Measurements from ENCODE around the gene NUP188.
A peak's percentile ranks its signal among the peaks of the same experiment; 100 is the strongest.

NUP188 gene

DNA sequence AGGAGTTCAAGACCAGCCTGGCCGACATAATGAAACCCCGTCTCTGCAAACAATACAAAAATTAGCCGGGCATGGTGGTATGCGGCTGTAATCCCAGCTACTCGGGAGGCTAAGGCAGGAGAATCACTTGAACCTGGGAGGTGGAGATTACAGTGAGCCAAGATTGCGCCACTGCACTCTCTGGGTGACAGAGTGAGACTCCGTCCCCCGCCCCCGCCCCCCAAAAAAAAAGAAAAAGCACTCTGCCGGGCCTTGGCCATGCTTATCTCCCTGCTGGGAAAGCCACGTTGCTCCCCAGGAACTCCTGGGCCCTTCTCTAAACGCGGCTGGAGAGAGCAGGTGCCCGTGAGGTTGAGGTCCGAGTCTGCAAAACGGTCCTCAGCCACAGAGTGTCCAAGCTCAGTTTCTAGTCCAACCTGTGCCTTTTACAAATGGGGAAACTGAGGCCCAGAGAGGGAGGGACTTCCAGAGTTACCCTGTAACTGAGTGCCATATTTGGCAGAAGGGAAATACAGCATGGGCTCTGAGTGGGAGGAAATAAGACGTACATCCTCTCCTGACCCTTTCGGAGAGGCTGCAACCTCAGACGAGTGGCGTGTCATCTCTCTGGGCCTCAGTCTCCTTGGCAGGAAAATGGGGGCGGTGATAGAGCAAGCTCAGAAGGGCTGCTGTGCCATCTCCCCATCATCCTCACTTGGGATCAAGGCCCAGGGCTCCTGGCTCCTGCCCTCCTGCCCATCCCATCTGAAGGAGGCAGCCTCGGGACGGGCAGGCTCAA is 33.3 kb upstream of the NUP188 start:
- no peak for DNase-seq

DNA sequence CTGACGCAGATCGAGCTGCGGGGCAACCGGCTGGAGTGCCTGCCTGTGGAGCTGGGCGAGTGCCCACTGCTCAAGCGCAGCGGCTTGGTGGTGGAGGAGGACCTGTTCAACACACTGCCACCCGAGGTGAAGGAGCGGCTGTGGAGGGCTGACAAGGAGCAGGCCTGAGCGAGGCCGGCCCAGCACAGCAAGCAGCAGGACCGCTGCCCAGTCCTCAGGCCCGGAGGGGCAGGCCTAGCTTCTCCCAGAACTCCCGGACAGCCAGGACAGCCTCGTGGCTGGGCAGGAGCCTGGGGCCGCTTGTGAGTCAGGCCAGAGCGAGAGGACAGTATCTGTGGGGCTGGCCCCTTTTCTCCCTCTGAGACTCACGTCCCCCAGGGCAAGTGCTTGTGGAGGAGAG is 31.3 kb upstream of the NUP188 start:
- DNase-seq = no peak

DNA sequence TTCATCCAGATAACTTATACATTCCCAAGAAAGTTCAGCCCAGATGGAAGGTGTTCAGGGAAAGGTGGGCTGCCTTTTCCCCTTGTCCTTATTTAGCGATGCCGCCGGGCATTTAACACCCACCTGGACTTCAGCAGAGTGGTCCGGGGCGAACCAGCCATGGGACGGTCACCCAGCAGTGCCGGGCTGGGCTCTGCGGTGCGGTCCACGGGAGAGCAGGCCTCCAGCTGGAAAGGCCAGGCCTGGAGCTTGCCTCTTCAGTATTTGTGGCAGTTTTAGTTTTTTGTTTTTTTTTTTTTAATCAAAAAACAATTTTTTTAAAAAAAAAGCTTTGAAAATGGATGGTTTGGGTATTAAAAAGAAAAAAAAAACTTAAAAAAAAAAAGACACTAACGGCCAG is 30.8 kb upstream of the NUP188 start:
- DNase-seq = no peak

DNA sequence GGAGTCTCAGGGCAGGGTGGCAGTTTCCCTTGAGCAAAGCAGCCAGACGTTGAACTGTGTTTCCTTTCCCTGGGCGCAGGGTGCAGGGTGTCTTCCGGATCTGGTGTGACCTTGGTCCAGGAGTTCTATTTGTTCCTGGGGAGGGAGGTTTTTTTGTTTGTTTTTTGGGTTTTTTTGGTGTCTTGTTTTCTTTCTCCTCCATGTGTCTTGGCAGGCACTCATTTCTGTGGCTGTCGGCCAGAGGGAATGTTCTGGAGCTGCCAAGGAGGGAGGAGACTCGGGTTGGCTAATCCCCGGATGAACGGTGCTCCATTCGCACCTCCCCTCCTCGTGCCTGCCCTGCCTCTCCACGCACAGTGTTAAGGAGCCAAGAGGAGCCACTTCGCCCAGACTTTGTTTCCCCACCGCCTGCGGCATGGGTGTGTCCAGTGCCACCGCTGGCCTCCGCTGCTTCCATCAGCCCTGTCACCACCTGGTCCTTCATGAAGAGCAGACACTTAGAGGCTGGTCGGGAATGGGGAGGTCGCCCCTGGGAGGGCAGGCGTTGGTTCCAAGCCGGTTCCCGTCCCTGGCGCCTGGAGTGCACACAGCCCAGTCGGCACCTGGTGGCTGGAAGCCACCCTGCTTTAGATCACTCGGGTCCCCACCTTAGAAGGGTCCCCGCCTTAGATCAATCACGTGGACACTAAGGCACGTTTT is 30.2 kb upstream of the NUP188 start:
- DNase-seq = no peak

DNA sequence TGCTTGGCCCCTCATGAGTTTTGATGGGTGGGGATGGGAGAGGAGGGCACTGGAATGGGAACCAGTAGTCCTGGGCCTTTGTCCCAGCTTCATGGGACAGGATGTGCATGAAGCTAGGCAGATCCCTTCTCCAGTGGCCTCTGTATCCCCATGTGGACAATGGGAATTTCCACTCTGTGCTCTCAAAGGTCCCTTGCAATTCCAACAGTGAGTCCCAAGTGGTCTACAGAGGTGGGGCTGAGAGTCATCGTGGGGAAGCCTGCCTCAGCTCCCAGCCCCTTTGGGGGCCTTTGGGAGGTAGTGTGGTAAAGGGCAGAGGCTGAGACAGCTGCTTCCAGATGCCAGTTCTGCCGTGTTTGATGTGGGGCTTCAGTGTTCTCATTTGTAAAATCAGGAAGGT is 28.6 kb upstream of the NUP188 start:
- DNase-seq = no peak

DNA sequence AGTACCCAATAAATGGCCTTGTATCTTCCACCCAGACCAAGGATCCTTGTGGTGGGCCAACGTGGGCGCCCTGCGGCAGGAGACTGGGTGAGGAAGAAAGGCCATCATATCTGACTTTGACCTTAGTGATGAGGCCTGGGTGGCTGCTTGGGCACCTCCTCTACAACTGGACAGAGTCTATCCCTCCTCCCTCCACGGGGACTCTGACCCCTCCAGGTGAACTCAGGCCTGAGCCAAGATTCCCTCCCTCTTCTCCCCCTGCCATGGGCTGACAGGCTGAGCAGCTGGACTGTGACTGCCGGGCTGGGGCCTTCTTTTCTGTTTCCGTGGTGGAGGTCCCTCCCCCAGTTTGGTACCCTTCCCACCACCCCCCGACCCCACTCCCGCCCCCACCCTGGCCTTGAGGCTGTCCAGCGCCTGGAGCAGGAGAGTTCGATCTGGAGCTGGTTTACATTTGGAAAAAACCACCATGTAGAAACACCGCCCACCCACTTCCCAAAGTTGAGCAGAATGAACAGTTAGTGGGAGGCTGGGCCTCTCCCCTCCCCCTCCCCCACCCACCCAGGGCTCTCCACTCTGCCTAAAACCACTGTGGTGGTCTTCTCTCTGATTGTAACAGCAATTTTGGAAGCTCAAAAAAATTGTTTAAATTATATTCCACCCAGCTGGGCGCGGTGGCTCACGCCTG is 28.0 kb upstream of the NUP188 start:
- no peak for DNase-seq

DNA sequence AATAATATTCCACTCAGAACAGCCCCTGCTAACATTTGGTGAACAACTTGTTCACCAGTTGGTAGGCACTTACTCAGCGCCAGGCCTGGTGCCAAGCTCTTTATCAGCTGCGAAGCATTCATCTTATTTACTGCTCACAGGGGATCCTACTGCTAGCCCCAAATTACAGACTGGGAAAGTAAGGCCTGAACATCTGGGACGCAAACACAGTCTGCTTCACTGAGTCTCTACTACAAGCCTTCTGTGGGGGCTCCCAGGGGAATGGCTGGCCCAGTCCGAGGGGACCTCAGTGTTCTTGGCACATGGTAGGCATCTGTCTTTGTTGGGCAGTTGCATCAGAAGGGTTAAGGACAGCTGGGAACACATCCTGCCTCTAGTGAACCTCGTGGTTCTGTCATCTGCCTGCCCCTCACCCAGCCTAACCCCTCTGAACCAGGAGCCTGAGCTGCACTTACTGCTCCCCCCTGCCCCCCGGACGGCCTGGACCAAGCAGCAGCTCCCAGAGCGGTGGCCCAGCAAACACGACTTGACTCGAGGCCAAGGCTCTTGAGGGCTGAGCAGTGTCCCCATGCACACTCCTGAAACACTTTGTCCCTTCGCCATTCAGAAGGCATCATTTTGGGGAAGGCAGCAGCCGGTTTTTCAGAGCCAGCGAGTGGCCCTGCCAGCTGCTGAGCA is 27.0 kb upstream of the NUP188 start, which contains the start of gene PHYHD1:
TSS of gene PHYHD1 (plus strand) at position 602 of the 678 bp plus-strand sequence. CDS start 1,342 bp downstream, outside the sequence.
- DNase-seq = peak; percentile 57

DNA sequence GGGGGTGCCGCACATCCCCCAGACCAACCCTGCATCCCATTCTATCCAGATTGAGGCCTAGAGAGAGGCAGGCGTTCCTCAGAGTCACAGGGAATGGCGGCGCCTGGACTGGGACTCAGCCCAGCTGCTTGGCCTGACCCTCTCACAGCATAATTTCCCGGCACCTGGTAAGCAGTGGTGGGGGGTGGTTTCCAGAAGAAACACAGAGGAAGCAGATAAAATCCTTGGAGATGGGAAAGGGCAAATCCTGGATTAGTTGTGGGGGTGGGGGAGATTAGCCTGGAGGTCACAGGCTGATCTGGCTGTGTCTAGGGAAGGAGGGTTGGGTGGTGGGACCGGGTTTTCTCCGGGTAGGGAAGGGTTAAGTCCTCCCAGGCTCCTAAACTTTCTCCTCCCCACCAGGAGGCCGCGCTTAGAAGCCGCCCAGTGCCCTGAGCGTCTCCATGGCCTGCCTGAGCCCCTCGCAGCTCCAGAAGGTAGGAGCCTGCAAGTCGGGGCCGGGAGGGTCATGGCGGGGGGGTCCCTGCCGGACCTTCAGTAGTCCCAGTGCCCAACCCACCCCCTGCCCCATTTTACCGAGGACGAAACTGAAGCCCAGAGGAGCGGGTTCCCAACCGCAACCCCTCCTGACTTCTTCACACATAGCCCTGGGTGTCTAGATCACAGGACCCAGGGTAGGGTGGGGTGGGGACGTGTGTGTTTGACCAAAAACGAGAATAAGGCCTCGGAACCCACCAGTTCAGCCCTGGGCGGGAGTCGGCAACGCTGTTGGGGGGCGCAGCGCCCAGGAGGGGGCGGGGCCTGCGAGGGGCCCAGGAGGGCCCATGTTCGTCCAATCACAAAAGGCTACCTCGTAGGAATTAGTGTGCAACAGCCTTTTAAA is 25.4 kb upstream of the NUP188 start:
- no peak for DNase-seq

DNA sequence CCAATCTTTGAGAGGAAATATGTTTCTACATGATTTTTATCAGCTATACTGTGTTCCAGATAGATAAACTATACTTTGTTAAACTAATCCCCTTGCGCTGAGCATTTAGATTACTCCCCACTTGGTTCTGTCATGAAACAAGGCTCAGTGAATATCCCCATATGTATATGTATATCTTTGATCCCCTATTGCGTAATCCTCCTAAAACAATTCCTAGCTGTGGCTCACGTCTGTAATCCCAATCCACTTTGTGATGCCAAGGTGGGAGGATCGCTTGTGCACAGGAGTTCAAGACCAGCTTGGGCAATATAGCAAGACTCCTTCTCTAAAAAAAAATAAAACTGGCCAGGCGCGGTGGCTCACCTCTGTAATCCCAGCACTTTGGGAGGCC is 24.0 kb upstream of the NUP188 start:
- DNase-seq = no peak

DNA sequence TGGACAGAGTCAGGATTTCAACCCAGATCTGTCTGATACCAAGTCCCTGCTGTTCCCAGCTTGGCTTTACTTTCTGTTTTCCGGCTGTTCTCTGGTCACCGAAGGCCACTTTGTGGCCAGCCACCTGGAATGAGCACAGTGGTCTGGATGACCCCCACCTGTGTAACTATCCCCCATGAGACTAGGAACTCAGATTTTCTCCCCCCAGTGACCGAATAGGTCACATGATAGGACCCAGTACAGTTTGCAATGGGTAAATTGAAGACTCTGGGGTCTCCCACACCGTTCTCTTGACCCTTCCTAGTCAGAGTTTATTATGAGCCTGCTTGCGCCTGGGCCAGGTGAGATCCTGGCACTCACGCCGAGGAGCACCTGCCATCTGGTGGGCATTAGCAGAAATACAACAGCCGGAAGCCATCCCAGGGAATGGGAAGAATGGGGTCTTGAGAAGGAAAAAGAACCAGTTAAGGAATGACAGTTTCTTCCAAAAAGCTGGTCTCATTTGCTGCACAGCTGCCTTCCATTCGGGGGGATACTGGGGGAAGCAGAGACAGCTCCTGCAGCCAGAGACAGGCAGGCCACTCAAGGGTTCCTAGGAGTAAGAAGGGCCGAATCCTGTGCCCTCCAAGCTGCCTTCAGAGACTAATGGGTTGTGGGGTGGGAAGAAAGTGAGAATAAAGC is 19.6 kb upstream of the NUP188 start:
- DNase-seq = peak; percentile 18

DNA sequence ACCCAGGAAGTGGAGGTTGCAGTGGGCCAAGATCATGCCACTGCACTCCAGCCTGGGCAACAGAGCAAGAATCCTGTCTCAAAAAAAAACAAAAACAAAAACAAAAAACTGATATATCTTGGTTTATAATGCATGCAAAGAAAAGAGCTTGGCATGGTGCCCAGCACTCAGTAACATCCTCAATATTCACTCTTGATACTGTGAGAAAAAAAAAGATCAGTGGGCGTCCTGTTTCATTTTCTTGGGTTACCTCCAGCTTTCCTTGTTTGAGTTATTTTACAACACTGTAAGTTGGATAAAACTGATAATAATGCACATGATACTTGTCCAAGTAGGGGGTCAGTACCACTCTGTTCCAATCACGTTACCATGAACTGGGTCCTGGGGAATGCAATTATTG is 18.9 kb upstream of the NUP188 start:
- DNase-seq = no peak

DNA sequence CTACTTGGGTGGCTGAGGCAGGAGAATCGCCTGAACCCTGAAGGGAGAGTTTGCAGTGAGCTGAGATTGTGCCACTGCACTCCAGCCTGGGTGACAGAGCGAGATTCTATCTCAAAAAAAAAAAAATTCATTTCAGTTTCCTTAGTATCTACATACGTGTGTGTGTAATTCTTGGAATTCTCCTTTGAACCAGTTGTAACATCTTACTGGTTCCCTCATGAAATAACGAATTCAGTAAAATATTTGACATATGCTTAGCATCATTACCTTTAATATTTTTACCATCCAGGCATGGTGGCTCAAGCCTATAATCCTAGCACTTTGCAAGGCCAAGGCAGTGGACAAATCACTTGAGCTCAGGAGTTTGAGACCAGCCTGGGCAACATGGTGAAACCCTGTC is 17.9 kb upstream of the NUP188 start:
- no peak for DNase-seq

DNA sequence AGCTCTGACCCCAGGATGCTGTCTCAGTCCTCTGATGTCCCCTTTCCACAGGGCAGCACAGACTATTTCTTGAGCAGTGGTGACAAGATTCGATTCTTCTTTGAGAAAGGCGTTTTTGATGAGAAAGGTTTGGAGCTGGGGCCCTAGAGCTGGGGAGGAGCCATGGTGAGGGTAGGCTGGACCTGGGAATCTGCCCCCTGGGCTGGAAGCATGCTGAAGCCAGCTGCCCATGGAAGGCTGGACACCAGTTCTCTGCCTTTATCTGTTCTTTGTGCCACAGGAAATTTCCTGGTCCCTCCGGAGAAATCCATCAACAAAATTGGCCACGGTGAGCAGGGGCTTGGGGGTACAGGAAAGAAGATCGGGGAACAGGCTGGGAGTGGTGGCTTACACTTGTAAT is 13.8 kb upstream of the NUP188 start:
- no peak for DNase-seq

DNA sequence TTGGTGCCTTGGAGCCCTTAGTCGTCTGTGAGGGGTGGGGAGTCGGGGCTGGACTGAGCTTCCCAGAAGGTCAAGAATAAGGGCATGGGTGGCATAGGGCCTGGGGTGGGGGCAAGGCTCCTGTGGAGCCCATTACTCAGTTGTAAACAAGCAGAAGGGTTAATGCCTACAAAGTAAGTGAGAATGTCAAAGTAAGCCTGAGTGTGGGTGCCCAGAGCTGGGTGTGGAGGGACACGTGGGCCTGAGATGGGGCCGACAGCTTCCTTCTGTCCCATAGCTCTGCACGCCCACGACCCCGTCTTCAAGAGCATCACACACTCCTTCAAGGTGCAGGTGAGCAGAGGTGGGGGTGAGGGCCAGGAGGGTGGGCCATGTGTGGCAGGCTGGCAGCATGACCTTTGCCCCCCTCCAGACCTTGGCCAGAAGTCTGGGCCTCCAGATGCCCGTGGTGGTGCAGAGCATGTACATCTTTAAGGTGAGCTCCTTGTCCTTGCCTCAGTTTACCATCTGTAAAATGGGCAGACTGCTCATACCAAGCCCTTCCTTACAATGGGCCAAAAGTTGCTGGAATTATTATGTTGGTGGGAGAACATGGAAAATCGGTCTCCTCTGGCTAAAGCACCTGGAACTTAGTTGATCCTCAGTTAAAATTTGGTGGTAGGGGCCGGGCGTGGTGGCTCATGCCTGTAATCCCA is 11.2 kb upstream of the NUP188 start:
- DNase-seq = no peak

DNA sequence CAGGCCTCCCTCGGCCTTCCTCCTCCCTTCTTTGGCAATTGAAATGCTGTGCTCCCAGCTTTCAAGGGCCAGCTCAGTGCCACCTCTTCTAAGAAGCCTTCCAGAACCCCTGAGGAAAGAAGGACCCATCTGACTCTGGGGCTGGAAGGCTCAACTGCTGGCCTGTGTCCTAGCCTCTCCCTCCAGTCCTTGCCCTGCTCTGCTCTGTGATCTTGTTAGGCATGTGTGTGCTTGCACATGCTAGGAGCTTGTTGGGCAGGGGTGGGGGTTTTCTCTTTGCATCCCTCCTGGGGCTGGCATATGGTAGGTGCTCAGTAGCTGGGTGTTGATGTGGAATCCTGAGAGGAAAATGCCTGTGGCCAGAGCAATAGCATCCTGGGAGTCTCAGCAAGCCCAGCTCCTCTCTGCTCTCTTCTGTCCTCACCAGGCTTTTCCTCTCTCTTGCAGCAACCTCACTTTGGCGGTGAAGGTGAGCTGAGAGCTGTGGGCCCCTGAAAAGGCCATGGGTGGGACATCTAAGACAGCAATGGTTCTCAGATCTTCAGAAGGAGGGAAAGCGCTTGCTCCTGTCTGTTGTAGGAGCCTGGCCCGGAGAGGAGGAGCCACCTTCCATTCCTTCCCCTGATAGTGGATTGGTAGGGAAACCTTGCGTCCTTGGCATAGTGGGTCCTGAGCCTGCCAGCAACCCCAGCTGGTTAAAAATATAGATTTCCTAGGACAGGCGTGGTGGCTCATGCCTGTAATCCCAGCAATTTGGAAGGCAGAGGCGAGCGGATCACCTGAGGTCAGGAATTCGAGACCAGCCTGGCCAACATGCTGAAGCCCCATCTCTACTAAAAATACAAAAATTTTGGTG is 10.0 kb upstream of the NUP188 start:
- no peak for DNase-seq

DNA sequence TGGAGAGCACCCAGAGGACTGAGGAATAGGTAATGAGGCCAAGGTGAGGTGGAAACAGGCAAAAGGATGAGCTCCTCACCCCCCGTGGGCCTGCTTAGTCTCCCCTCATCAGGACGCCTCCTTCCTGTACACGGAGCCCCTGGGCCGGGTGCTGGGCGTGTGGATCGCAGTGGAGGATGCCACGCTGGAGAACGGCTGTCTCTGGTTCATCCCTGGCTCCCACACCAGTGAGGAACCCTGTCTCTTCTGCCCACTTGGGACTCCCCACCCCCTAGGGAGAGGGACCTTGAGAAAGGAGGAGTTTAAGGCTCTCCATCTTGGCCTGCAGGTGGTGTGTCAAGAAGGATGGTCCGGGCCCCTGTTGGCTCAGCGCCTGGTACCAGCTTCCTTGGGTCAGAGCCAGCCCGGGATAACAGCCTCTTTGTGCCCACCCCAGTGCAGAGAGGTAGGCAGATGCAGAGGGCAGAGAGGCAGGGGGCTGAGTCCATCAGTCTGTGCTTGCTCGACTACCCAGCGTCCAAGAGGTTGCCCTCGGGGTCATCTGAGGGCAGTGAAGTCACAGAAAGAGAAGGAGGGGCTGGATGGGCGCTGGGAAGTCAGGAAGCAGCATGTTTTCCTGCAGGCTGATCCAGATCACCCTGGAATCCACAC is 7.1 kb upstream of the NUP188 start:
- no peak for DNase-seq

DNA sequence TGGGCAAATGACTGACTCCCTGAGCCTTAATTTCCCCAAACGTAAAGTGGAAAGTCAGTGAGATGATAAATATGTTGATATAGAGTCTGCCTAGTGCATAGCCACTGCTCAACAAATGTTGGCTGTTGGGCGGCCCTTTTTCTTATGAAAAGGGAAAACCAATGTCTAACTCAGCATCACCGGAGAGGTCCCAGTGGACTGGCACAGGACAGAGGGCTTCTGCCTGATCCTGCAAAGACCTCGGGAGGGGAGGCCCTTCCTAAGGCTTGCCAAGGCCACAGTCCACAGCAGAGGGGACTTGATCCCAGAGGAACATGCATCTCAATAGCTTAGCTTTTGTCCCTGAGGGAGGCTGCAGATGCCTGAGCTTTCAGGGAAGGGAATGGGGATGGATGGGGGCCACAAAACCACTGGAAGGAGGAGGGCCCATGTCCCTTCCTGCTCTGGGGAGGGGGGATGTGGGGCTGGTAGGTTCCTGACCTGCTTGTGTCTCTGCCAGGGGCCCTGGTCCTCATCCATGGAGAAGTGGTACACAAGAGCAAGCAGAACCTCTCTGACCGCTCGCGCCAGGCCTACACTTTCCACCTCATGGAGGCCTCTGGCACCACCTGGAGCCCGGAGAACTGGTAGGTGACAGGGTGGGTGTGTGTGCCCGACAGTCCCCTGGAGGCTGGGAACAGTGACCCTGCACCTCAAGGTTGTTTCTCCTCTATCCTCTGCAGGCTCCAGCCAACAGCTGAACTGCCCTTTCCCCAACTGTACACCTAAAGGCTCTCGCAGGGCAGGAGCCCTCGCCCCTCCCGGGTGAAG is 6.3 kb upstream of the NUP188 start:
- DNase-seq = no peak

DNA sequence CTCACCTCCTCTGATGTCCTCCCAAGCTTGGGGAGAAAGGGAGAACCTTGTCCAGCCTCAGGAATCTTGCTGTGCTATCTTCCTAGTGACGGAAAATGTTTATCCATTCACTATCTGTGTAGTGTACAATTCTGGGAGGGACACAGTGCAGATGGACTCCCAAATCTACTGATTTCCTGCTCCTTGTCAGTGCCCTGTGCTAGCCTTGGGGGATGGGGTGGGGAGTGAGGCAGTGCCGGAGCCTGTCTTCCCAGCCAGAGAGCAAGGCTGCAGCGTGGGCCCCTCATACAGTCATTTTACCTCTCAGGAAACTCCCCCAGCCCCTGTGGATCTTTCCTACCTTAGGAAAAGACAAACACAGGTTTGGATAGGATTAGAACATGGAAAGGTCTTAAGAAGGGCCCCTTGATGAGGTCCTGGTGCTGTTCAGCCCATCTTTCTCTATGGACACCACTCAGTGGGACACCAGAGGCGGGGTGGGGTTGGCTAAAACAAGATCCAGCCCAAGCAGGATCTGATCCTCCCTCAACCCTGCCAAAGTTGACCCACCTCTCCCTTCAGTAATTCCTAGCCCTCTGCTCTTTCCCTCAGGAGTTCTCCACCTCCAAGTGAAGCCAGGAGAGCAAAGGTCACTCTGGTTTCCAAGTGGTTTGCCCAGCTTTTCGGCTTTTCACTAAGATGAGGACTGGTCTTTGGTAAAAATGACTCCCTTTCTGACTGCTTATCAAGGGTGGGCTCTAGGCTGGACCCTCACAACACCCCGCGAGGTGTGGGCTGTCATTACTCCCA is 3.5 kb upstream of the NUP188 start:
- no peak for DNase-seq

Data from NCI-H226 (cell line).